ENCODE measurements around the gene D2HGDH. TPM values are rescaled to one million over a fixed set of nuclear protein-coding genes. Genes with fewer than 3 reads are reported as not detected.

The D2HGDH gene
- total and polyA plus RNA-seq, 9 of the 15 experiments (the other 6 are each of a cell fraction or from before 2014, with no cell fraction given) = 0.39 to 30.8 (median 10.3) TPM

DNA sequence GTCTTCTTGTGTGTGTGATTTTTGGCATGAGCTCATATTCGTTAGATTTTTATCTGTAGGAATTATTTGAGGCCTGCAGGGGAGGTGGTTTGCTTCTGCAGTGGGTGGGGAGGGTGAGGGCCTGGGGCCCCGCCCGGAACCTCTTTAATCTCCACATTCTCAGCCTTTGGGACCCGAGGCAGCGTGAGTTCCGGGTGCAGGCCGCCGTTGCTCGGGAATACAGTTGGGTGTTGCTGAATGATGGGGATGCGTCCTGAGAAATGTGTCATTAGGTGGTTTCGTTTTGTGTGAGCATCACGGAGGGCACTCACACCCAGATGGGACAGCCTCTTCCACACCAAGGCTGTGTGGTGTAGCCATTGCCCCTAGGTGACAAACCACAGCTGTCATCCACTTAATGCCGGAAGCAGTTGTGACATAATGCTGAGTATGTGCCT lies 28.5 kb downstream of the D2HGDH start (continued):
- TF ChIP-seq, protein P1, sequence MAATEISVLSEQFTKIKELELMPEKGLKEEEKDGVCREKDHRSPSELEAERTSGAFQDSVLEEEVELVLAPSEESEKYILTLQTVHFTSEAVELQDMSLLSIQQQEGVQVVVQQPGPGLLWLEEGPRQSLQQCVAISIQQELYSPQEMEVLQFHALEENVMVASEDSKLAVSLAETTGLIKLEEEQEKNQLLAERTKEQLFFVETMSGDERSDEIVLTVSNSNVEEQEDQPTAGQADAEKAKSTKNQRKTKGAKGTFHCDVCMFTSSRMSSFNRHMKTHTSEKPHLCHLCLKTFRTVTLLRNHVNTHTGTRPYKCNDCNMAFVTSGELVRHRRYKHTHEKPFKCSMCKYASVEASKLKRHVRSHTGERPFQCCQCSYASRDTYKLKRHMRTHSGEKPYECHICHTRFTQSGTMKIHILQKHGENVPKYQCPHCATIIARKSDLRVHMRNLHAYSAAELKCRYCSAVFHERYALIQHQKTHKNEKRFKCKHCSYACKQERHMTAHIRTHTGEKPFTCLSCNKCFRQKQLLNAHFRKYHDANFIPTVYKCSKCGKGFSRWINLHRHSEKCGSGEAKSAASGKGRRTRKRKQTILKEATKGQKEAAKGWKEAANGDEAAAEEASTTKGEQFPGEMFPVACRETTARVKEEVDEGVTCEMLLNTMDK (IDR thresholded peaks at IDR 0.05; ENCODE audit: borderline replicate concordance, insufficient read depth, low read depth, low read length, poor library complexity, severe bottlenecking) = no peak
- TF ChIP-seq SMARCE1 (IDR thresholded peaks at IDR 0.05) (0 out of 2 replicates have a peak, but pooled peaks have one; percentile 9), ATF7 (IDR thresholded peaks at IDR 0.05) (peak; percentile 21; the same call in 1 of the 2 replicates), NR4A1 (CRISPR knock-in tag; IDR thresholded peaks at IDR 0.05) (no peak), NR4A1 (tag; IDR thresholded peaks at IDR 0.05) (no peak), ZNF75A (CRISPR knock-in tag; IDR thresholded peaks at IDR 0.05) (no peak), ETV5 (CRISPR knock-in tag; IDR thresholded peaks at IDR 0.05; ENCODE audit: low read depth) (no peak), TAF1 (IDR thresholded peaks at IDR 0.05; ENCODE audit: control insufficient read depth, extremely low read depth, insufficient read depth, low read length, severe bottlenecking) (no peak)
- TF ChIP-seq, protein P2, sequence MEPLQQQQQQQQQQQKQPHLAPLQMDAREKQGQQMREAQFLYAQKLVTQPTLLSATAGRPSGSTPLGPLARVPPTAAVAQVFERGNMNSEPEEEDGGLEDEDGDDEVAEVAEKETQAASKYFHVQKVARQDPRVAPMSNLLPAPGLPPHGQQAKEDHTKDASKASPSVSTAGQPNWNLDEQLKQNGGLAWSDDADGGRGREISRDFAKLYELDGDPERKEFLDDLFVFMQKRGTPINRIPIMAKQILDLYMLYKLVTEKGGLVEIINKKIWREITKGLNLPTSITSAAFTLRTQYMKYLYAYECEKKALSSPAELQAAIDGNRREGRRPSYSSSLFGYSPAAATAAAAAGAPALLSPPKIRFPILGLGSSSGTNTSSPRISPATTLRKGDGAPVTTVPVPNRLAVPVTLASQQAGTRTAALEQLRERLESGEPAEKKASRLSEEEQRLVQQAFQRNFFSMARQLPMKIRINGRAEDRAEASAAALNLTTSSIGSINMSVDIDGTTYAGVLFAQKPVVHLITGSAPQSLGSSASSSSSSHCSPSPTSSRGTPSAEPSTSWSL (CRISPR knock-in tag; IDR thresholded peaks at IDR 0.05; ENCODE audit: borderline replicate concordance) = no peak
- TF ChIP-seq, protein P3, sequence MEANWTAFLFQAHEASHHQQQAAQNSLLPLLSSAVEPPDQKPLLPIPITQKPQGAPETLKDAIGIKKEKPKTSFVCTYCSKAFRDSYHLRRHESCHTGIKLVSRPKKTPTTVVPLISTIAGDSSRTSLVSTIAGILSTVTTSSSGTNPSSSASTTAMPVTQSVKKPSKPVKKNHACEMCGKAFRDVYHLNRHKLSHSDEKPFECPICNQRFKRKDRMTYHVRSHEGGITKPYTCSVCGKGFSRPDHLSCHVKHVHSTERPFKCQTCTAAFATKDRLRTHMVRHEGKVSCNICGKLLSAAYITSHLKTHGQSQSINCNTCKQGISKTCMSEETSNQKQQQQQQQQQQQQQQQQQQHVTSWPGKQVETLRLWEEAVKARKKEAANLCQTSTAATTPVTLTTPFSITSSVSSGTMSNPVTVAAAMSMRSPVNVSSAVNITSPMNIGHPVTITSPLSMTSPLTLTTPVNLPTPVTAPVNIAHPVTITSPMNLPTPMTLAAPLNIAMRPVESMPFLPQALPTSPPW (CRISPR knock-in tag; IDR thresholded peaks at IDR 0.05) = peak; percentile 73
- TF ChIP-seq, protein P4, sequence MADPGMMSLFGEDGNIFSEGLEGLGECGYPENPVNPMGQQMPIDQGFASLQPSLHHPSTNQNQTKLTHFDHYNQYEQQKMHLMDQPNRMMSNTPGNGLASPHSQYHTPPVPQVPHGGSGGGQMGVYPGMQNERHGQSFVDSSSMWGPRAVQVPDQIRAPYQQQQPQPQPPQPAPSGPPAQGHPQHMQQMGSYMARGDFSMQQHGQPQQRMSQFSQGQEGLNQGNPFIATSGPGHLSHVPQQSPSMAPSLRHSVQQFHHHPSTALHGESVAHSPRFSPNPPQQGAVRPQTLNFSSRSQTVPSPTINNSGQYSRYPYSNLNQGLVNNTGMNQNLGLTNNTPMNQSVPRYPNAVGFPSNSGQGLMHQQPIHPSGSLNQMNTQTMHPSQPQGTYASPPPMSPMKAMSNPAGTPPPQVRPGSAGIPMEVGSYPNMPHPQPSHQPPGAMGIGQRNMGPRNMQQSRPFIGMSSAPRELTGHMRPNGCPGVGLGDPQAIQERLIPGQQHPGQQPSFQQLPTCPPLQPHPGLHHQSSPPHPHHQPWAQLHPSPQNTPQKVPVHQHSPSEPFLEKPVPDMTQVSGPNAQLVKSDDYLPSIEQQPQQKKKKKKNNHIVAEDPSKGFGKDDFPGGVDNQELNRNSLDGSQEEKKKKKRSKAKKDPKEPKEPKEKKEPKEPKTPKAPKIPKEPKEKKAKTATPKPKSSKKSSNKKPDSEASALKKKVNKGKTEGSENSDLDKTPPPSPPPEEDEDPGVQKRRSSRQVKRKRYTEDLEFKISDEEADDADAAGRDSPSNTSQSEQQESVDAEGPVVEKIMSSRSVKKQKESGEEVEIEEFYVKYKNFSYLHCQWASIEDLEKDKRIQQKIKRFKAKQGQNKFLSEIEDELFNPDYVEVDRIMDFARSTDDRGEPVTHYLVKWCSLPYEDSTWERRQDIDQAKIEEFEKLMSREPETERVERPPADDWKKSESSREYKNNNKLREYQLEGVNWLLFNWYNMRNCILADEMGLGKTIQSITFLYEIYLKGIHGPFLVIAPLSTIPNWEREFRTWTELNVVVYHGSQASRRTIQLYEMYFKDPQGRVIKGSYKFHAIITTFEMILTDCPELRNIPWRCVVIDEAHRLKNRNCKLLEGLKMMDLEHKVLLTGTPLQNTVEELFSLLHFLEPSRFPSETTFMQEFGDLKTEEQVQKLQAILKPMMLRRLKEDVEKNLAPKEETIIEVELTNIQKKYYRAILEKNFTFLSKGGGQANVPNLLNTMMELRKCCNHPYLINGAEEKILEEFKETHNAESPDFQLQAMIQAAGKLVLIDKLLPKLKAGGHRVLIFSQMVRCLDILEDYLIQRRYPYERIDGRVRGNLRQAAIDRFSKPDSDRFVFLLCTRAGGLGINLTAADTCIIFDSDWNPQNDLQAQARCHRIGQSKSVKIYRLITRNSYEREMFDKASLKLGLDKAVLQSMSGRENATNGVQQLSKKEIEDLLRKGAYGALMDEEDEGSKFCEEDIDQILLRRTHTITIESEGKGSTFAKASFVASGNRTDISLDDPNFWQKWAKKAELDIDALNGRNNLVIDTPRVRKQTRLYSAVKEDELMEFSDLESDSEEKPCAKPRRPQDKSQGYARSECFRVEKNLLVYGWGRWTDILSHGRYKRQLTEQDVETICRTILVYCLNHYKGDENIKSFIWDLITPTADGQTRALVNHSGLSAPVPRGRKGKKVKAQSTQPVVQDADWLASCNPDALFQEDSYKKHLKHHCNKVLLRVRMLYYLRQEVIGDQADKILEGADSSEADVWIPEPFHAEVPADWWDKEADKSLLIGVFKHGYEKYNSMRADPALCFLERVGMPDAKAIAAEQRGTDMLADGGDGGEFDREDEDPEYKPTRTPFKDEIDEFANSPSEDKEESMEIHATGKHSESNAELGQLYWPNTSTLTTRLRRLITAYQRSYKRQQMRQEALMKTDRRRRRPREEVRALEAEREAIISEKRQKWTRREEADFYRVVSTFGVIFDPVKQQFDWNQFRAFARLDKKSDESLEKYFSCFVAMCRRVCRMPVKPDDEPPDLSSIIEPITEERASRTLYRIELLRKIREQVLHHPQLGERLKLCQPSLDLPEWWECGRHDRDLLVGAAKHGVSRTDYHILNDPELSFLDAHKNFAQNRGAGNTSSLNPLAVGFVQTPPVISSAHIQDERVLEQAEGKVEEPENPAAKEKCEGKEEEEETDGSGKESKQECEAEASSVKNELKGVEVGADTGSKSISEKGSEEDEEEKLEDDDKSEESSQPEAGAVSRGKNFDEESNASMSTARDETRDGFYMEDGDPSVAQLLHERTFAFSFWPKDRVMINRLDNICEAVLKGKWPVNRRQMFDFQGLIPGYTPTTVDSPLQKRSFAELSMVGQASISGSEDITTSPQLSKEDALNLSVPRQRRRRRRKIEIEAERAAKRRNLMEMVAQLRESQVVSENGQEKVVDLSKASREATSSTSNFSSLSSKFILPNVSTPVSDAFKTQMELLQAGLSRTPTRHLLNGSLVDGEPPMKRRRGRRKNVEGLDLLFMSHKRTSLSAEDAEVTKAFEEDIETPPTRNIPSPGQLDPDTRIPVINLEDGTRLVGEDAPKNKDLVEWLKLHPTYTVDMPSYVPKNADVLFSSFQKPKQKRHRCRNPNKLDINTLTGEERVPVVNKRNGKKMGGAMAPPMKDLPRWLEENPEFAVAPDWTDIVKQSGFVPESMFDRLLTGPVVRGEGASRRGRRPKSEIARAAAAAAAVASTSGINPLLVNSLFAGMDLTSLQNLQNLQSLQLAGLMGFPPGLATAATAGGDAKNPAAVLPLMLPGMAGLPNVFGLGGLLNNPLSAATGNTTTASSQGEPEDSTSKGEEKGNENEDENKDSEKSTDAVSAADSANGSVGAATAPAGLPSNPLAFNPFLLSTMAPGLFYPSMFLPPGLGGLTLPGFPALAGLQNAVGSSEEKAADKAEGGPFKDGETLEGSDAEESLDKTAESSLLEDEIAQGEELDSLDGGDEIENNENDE (IDR thresholded peaks at IDR 0.05; ENCODE audit: low read depth, low read length) = no peak
